Lung microvascular endothelial cell (primary cell): ENCODE results near the gene STXBP2. TPM values are rescaled to one million over a fixed set of nuclear protein-coding genes. Genes with fewer than 3 reads are reported as not detected.

ENCODE experiments used
- DNase-seq, 2 donors: peaks; one replicate each; pipeline versions ENCODE4 v3.0.0 to v3.0.0-alpha.2; 2010; ENCODE audit warnings: low read depth in 2 of 2
- total RNA-seq: library from RNA; depleted of rRNA; stranded (reverse); fragments of >200 nt; gene quantifications from 2 replicates; pipeline ENCODE4 v1.2.1, GENCODE V29; 2014

STXBP2 gene
- total RNA-seq, 1 donor from 2014 or later: 29.8 TPM

GRCh38 chr19:7678971-7679751, 42.3 kb downstream of the STXBP2 start:
- DNase-seq: peak; percentile 24 to 44

- no peak for DNase-seq
These were observed 43.1 kb downstream of the STXBP2 start for GRCh38 chr19:7679771-7680605.

DNA sequence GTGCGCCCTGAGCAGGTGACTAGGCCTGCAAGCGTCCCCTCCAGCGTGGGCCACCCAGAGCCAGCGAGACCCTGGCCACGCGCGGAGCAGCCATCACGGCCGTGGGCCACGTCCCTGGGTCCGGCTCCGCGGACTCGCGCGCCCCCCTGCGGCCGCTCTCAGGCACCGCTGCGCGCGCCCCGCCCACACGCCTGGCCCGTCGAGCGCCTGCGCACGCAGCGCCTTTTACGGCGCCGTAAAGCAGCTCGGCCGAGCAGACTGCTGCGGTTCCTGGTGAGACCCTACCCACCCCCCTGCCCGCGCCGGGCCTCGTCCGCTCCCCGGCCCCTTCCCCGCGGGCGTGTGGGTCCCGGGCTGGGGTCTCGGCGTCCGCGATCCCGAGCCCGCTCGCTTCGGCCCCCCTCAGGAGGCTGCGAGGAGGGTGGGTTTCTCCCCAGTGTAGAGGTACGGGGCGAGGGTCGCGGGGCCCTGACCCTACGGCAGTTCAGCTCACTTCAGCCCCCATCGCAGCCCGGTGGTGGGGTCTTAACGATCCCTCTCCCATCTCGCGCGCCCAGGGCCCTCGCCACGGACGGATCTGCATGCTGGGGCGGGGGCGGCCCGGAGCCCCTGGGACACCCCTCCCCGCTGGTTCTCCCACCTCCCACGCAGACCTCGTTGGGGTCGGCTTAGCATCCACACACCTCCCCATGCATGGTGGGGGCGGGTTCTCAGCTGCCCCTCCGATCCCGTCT, 43.9 kb downstream of the STXBP2 start, which contains the start of gene TRAPPC5:
Gene TRAPPC5, plus strand, starts transcription at position 228 of the 734 bp plus-strand sequence. CDS start 1,421 bp downstream, outside the sequence.
- DNase-seq: peak; percentile 84 to 90

DNA sequence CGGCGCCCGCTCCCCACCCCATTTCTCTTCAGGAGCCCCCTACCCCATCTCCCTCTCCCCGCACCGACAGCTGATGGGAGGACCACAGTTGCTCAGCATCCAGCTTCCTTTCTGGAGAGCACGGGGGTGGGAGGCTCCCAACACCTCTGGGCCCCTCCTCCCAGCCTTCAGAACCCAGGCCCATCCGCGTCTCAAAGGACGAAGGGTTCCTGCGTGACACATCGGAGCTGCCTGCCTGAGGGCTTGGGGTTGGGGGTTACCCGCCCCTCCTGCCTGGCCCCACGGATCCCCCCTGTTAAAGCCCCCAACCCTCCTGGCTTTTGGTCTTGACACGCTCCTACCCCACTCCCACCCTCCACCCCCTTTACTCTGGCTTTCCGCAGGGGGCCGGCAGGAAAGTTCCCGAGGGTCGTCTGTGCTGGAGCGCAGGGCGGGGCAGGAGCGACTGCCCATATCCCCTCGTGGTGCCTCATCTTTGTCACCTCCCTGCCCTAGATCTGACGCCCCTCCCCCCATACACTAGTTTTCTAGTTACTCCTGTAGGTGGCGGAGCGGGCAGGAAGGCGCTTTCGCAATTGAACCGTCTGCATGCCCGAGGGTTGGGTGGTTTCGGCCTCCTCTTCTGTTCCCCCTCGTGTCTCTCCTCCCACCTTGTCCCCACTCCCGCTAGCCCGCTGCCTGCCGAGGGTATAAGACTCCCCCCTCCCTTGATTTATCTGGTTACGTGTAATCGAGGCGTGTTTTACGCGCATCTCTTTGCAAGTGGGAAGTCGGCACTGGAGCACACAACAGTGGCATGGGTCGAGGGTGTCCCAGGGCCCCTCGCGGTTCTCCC, 44.6 kb downstream of the STXBP2 start:
- peak; percentile 72 to 83 for DNase-seq

- DNase-seq: no peak
These were observed 45.4 kb downstream of the STXBP2 start for GRCh38 chr19:7682175-7682855.

DNA sequence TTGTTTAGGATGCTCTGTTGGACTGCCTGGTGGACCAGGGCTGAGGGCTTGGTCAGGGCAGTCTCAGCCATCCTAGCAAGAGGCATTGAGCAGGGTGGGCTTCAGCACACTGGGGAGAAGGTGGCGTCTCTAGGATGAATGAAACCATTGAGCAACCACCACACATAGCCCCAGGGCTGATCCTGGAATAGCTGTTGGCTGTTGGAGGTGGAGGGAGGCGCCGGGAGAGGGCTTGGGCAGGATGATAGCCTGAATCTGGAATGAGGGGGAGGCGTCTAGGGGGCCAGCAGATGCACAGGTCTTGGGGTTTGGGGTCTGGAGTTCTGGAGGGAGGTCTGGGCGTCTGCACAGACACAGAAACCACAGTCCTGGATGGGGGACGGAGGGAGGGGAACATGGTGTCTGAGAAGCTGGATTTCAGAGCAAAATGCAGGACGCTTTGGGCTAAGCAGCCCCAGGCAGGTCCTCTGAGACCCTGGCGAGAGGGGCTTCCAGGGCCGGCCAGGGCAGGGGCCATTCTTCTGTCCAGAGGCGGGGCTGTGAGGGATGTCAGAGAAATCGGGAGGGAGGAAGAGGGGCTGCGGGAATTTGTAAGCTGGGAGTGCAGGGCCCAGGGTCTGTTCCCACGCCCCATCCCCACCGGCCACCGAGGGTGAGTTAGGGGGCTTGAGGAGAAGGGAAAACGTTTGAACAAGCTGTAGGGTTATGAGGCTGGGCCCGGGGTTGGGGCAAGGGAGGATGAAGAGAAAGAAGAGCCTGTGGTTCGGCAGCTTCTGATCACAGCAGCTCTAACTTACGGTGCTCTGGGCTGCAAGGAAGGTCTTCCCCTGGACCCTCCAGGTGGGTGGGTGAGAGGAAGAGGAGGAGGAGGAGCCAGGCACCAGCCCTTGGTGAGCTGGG, 48.9 kb downstream of the STXBP2 start:
- DNase-seq: no peak

DNA sequence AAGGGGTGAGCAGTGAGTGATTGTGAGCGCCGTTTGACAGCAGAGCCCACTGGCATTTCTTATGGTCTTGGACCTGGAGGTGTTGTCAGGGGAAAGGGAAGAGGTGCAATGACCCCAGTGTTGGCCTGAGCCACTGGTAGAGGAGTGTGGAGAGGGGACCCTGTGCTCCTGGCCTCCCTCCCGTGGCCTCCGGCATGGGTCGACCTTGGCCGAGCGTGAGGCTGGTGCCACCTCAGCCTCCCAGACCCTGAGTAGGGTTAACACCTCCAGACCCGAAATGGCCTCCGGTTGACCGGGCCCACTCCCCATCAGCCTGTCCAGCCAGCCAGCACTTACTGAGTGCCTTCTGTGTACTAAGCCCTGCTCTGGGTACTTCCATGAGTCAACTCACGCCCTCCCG, 50.3 kb downstream of the STXBP2 start:
- DNase-seq: no peak

GRCh38 chr19:7689165-7689564, 52.3 kb downstream of the STXBP2 start:
- DNase-seq: no peak

GRCh38 chr19:7690779-7691258, 53.9 kb downstream of the STXBP2 start:
- no peak for DNase-seq

DNA sequence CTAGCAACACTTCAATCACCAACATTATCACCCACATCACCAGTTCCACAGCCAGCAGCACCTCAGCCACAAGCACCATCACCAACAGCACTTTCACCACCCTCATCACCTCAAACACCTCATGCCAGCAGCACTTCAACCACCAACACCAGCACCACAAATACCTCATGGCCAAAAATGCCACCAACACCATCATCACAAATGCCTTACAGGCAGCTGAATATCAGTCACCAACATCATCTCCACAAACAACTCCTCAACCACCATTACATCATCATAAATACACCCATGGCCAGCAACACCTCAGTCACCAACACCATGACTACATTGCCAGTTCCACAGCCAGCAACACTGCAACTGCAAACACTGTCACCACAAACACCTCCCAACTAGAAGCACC, 54.6 kb downstream of the STXBP2 start:
- no peak for DNase-seq

GRCh38 chr19:7692417-7693088, 55.6 kb downstream of the STXBP2 start:
- no peak for DNase-seq

GRCh38 chr19:7694499-7694898, 57.6 kb downstream of the STXBP2 start:
- no peak for DNase-seq

Other genes starting within 250 kb of the STXBP2 start
- 1.3 and 1.6 TPM in 2 replicates for gene PEX11G, start 148.1 kb upstream of the STXBP2 start, total RNA-seq
- gene ZNF358, start 121.0 kb upstream of the STXBP2 start, total RNA-seq: 10.7 and 12.9 TPM in 2 replicates
- 3.3 and 5.4 TPM in 2 replicates for gene MCOLN1, start 114.5 kb upstream of the STXBP2 start, total RNA-seq
- 59.9 and 88.3 TPM in 2 replicates for gene PNPLA6, start 101.4 kb upstream of the STXBP2 start, total RNA-seq
- under 0.01 TPM in 2 replicates for gene CAMSAP3, start 41.2 kb upstream of the STXBP2 start, total RNA-seq
- 15.7 and 17.3 TPM in 2 replicates for gene XAB2, start 7.6 kb upstream of the STXBP2 start, total RNA-seq
- 37.0 and 40.1 TPM in 2 replicates for gene PET100, start 7.3 kb upstream of the STXBP2 start, total RNA-seq
- not detected in 2 replicates for gene PCP2, start 3.4 kb upstream of the STXBP2 start, total RNA-seq
- not detected in 2 replicates for gene RETN, start 31.9 kb downstream of the STXBP2 start, total RNA-seq
- not detected in 2 replicates for gene MCEMP1, start 40.0 kb downstream of the STXBP2 start, total RNA-seq
- 63.4 and 82.5 TPM in 2 replicates for gene TRAPPC5, start 43.7 kb downstream of the STXBP2 start, total RNA-seq
- gene FCER2, start 65.0 kb downstream of the STXBP2 start, total RNA-seq: not detected in 2 replicates
- gene CLEC4G, start 95.0 kb downstream of the STXBP2 start, total RNA-seq: not detected in 2 replicates
- gene CD209, start 110.4 kb downstream of the STXBP2 start, total RNA-seq: not detected in 2 replicates
- gene CLEC4M, start 126.1 kb downstream of the STXBP2 start, total RNA-seq: 8.5 and 15.3 TPM in 2 replicates
- 7.0 and 7.9 TPM in 2 replicates for gene EVI5L, start 193.1 kb downstream of the STXBP2 start, total RNA-seq
- not detected in 2 replicates for gene PRR36, start 237.3 kb downstream of the STXBP2 start, total RNA-seq